Fibroblast of skin of left quadriceps (primary cell): ENCODE data around the gene GATAD2A.

ENCODE experiments used
- DNase-seq, 2 experiments: peaks; one replicate each; pipeline ENCODE4 v3.0.0-alpha.2; 2013; ENCODE audit warnings: low read depth in 2 of 2

Gene GATAD2A

DNA sequence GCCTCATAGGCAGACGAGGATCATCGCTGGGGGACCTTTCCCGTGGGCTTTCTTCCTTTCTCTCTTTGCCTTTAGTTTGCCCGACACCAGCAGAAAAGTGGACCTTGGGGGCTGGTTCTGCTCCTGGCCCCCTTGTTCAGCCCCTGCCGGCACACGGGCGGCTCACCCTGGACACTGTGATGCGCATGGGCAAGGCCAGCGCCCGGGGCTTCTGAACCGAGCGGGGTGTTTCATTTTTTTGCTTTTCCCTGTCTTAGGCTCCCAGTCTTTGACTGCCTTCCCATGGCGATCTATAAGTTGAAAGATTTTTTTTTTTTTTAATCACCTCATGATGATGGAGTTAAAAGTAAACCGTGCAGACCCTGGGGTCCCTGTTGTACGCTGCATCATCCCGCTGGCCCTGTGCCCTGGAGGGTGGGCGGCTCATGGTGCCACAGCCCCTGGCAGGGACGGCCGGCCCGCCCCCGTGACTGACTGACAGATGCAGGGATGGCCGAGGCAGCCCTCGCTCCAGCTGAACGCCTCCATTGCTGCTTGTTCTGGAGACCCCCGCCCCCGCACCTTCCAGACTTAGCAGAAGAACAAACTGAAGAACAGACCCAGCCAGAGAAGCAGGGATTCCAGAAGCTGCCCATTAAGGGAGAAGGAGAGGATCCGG is 100.3 kb downstream of the GATAD2A start:
- no peak for DNase-seq

DNA sequence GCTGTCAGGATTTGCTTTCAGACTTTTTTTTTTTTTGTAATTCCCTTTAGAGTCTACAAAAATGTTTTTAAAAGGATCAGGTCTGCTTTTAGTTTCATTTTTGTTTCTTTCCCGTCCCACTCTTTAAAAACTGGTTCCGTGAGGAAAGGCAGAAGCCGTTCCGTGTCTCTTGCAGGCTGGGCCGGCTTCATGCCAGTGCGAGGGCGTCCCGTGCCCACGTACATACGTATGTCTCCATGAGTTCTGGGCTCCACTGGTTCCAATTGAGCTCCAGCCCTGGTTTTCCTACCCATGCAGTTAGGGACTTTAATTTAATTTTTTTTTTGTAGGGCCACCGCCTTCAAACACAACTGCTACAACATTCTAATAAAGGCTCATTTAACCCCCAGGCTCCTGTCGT is 101.1 kb downstream of the GATAD2A start:
- DNase-seq, result no peak

DNA sequence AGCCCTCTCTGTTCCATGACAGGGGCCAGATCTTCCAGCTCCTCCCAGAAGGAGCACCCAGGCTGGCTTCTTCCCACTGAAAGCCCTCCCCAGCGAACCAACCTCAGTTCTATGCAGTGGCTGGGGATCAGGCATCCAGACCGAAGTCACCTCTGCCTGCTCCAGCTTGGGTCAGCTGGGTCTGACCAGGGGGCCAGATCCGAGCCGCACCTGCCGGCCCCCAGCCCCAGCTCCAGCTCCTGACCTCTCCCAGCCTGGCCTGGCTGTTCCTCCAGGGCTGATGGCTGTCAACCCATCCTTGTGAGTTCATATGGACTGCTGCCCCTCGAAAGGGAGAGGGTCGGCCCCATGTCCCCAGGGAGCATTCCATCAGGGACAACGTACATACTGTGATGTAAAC is 101.9 kb downstream of the GATAD2A start:
- DNase-seq, result no peak

DNA sequence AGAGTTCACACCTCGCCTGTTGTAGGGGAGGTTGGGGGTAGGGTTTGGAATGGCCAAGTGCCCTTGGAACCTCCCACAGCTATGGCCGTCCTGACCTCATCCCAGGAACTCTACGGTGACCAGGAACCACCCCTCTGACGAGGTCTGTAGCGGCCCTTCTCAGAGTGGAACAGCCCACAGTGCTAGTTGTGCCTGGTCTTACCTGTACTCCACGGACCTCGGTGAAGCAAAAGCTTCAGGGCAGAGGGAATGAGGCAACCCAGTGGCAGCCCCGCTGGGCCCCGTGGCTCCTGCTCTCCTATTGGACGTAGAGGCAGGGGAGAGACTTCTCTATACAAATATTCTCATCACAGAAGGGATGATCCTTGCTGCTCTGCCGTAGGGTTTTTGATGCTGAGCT is 102.7 kb downstream of the GATAD2A start:
- DNase-seq, result no peak

DNA sequence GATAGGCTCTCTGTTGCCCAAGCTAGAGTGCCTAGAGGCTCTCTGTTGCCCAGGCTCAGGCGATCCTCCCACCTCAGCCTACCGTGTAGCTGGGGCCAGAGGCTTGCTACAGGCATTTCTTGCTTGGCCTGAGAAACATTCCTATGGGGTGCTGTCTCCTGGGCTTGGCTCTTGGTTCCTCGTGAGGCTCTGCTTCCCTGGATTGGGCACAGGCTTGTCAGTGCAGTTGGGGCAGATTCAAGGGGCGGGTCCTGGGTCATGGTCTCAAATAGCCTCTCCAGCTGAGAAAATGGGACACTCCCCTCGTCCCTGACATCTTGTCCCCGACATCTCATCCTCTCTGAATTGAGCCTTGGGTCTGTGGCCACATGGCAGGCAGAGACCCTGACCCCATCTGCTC is 105.0 kb downstream of the GATAD2A start:
- no peak for DNase-seq

DNA sequence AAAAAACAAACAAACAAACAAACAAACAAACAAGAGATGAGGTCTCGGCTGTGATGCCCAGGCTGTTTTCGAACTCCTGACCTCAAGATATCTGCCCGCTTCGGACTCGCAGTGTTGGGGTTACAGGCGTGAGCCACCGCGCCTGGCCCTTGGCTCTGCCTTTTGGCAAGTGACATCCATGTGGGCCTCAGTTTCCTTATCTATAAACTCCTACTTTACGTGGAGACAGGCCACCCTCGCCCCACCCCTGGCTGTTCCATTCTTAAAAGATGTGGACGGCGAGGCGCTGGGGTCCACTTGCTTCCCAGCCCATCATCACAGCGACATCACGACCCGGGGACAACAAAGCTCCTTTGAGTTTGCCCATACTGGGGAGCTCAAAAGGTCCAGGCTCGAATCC is 108.2 kb downstream of the GATAD2A start:
- DNase-seq, result no peak

DNA sequence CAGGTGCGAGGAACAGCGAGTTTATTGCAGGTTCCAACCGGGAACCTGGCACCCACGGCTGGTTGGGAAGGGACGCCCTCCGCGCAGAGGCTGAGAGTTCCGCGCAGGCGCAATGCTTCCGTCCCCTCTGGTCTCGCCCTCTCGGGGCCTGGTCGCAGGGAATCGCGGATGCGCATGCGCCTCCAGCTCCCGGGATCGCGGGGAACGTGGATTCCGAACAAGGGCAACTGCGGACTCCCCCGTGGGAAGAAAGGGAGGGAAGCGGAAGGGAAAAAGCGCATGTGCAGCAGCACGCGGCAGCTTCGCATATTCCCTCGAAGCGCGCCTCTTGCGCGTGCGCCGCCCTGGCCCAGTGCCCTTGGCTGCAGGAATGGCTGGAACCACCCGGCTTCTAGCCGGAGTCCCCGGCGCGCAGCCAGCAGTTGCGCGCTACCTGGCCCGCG is 108.8 kb downstream of the GATAD2A start:
- DNase-seq, result peak; percentile 33 to 41

DNA sequence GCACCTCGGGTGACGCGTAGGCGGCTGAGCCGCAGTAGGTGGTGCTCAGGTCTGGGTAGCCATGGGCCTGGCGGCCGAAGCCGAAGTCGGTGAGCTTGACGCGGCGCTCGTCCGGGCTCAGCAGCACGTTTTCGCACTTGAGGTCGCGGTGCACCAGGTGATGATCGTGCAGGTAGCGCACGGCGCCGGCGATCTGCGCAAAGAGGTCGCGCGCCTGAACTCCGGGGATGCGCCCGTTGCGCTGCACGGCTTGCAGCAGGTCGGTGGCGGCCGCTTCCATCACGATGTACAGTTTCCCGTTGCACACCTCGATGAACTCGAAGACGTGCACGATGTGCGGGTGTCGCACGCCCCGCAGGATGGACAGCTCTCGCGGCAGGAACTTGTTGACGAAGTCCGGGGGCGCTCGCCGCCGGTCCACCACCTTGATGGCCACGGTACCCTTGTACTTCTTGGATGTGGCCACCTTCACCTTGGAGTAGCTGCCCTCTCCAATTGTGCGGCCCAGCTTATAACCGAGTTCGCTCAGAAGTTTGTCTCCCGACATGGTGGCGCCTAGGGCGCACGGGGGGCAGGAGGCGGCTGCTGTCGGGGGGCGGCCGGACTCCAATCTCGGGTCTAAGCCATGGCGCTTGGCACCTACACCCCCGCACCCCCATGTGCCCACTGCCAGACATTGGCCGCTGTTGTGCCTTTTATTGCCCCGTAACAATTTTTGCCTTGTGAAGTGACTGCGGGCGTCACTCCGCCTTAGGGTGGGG is 109.6 kb downstream of the GATAD2A start, which contains the start of gene TSSK6:
TSS of gene TSSK6 (minus strand) at position 668 of the 761 bp plus-strand sequence. CDS start at position 547, 121 bp downstream.
- no peak for DNase-seq

DNA sequence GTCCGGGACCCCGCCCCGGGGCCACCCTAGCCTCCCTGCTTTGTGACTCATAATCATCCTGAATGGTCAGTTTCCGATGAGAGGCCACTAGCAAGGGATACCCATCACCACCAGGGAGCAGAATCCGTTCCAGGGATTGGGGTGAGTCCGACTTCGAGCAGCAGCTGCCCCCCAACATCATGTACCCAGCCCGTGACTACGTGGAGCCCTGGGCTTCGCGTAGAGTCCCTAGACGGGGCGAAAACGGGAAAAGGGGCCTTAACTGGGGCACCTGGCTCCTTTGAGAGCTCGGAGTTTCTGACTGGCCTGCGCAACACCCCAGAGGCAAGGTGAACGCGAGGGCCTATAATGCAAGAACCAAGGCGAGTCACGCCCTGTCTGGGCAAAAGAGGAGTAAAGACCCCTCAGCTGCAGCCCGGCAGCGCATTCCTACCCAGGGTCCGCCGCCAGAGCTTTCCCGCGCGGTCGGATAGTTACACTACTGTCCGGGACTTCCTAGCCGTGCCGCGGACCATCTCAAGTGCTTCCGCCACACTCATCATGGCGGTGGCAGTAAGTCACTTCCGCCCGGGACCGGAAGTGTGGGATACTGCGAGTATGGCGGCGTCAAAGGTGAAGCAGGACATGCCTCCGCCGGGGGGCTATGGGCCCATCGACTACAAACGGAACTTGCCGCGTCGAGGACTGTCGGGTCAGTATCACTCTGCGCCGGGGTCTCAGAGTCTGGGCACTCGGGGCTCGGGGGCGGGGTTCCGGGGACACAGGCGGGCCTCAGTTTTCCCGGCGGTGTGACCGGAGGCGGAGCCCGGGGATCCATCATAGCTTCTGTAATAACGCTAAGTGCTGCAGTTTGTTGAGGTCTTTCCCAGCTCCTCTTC is 110.4 kb downstream of the GATAD2A start, which contains the start of gene NDUFA13:
TSS of gene NDUFA13 (plus strand) at position 584 of the 878 bp plus-strand sequence. CDS start at position 598, 14 bp downstream.
- DNase-seq, result peak; percentile 83 to 84

DNA sequence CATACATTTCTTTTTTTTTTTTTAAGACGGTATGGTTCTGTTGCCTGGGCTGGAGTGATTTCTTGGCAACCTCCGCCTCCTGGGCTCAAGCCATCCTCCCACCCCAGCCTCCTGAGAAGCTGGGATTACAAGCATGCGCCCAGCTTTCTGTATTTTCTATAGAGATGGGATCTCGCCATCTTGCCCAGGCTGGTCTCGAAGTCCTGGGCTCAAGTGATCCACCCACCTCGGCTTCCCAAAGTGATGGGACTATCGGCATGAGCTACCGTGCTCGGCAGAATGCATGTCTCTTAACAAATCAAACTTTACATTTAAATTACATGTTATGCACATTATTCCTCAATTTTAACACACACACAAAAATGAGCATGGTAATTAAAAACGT is 111.8 kb downstream of the GATAD2A start:
- no peak for DNase-seq

DNA sequence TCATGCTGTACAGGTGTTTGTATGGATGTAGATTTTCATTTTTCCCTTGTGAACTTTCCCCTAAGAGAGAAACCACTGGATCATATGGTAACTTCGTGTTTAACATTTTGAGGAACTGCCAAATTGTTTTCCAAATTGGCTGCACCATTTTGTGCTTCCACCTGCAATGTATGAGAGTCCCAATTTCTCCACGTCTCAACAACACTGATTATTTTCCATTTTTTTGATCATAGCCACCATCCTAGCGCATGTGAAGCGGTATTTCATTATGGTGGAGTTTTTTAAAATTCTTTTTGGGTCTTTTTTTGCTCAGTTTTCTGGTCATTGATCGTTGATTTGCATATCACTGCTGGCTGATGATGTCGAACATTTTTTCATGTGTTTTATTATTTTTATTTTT is 115.5 kb downstream of the GATAD2A start:
- DNase-seq, result no peak

DNA sequence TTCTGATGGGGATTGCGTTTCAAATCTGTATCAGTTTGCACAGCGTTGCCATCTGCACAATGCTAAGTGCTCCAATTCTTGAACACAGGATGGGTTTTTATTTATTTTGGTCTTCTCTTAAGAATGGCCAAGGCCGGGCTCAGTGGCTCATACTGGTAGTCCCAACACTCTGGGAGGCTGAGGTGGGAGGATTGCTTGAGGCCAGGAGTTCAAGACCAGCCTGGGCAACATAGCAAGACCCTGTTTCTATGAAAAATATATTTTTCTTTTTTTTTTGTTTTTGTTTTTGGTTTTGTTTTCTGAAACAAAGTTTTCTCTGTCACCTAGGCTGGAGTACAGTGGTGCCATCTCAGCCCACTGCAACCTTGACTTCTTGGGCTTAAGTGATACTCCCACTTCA is 117.7 kb downstream of the GATAD2A start:
- DNase-seq, result no peak

DNA sequence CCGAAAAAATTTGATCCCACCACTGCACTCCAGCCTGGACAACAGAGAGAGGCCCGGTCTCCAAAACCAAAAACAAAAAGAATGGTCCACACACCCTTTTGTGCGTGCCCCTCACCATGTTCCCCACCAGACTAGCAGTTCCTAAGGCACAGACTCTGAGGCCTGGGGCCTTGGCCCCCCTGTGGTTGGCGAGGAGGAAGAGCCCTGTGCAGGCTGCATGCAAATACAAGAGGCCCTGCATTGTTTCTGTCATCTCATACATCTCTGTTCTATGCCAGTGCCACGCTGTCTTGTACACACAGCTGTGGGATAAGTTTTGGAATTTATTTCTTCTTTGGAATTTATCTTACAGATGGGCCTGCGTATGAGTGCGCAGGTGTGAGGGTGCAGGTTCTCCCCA is 118.6 kb downstream of the GATAD2A start:
- DNase-seq, result no peak

DNA sequence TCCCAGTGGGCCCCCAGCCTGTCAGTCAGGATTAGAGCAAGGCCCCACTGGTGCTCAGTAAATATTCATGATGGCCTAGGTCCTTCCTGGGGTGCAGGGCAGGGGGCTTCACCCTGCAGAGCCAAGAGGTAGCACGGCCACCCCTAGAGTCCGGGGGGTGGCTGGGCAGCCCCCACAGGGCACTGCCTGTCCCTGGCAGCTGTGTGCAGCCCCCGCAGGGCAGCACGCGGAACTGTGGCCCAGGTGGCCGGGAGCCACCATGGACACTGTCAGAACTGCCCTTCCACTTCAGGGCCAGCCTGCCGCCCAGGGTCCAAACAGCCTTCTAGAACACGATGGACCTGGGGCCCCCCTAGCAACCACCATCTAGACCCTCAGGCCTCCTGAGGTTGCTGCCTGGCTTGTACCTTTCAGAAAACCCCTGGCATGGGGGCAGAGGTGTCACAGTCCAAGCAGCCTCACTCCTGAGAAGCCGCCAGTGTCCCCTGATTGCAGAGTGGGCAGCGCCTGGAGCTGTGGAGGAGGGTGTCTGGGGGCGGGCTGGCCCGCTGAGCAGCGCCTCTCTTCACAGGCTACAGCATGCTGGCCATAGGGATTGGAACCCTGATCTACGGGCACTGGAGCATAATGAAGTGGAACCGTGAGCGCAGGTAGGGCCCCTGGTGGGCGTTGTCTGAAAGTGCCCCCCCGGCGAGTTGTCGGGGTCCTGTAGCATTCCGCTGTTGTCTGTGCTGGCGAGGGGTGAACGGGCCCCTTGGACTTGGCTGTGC is 120.3 kb downstream of the GATAD2A start:
- no peak for DNase-seq

DNA sequence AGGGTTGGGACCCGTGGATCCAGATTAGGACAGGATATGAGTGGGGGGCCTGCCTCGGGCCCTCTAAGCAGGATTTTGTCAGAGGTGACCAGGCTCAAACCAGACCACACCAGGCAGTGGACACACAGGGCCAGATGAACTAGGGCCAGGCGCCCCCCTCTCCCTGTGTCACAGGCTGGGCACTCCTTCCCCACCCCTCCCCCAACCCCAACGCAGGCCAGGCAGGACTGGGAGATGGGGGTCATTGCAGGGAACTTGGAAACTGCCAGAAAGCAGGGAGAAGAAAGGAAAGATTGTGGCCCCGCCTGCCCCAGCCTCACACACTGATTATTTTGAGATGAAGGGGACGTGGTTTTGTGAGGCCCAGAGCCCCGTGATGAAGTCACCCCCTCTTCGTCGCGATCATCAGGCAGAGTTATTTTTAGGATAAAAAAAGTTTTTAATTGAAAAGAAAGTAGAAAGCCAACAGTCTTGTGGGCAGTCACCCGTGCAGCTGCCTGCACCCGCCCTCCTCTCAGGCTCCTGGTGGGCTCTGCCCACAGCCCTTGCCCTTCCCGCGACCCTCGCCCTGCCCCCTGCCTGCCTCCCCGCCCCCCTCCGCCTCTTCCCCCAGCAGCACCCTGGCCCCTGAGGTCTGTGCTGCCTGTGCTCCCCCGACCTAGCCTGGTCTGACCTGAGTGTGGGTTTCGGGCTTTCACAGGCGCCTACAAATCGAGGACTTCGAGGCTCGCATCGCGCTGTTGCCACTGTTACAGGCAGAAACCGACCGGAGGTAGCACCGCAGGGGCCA is 121.3 kb downstream of the GATAD2A start:
- DNase-seq, result no peak

DNA sequence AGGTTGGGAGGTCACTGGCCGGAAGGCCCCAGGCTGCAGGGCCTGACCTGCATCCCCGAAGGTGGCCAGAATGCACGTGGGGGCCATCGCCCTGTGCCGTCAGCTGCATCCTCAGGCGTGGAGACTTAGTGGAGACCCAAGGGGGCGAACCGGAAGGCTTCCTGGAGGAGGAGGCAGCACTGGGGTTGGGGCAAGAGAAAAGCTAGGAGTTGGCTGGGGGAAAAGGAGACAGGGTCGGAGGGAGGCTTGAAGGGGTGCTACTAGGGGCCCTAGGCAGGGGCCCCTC is 121.8 kb downstream of the GATAD2A start:
- DNase-seq, result no peak

DNA sequence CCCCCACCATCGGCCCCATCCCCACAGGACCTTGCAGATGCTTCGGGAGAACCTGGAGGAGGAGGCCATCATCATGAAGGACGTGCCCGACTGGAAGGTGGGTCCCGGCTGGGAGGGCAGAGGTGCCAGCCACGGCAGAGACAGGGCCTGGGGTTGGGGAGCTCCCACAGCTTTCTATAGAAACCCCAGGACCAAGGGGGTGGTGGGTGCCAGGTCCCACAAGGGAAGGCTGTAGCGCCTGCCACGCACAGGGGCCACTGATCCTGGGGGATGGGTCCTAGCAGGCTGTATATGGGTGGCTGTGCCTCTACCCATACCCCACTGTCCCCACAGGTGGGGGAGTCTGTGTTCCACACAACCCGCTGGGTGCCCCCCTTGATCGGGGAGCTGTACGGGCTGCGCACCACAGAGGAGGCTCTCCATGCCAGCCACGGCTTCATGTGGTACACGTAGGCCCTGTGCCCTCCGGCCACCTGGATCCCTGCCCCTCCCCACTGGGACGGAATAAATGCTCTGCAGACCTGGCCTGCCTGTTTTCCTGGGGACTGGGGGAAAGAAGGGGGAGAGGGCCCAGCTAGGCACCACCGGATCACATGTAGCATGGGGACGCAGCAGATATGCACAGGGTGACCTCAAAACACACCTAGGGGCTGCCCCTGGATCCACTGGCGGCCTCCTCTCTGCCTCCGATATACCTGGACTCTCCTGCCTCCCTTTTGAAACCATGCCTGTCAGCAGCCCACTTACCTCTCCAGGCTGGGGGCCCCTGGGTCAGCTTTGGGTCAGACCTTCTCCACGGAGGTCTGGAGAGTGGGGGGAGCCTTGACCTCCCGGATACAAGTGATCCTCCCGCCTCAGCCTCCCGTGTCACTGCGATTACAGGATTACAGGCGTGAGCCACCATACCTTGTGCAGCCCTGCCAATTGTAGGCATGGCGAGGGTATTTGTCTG is 122.5 kb downstream of the GATAD2A start:
- DNase-seq, result no peak

DNA sequence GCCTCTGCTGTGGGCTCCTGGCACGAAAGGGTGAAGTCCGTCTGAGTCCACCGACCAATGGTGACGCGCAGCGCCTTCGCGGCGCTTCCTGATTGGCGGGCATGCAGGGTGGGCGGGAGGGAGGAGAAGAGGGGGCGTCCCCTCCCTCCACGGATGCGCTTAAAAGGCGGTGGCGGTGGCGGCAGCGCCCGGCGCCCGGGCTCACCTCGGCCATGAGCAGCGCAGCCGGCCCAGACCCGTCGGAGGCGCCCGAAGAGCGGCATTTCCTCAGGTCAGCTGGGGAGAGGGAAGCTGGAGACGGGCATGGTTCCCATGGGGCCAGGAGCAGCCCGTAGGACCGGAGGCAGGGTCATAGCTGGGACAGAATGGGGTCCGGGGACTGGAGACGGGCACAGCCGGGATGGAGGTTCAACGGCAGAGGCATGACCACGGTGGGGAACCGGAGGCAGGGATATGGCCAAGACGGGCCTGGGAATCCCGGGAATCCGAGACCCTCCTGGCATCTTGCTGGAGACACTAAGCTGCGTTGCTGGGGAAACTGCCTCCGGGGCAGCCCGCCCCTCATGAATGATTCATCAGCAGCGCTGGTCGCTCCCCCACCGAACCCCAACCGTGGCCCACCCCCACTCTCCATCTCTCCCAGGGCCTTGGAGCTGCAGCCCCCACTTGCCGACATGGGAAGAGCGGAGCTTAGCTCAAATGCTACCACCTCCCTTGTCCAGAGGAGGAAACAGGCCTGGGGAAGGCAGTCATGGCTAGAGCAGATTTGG is 123.4 kb downstream of the GATAD2A start, which contains the start of gene YJEFN3:
TSS of gene YJEFN3 (plus strand) at position 191 of the 770 bp plus-strand sequence. CDS start at position 213, 22 bp downstream.
- DNase-seq, result no peak
